Neural cell (in vitro differentiated cells): ENCODE measurements around the gene P2RY11.

Experiments
- POLR2AphosphoS5 ChIP-seq: IDR thresholded peaks from 2 replicates; pipeline ENCODE4 v1.6.1; 2012
- TF ChIP-seq, protein P1 (sequence below): fragments of 450-650 bp; IDR thresholded peaks from 2 replicates; pipeline ENCODE4 v1.5.1; 2014; ENCODE audit warnings: antibody characterized with exemption, mild to moderate bottlenecking, moderate library complexity; ENCODE audit not compliant: poor library complexity, severe bottlenecking

GRCh38 chr19:10141973-10142372 lies 30.5 kb downstream of the P2RY11 start:
- TF ChIP-seq, protein P1, sequence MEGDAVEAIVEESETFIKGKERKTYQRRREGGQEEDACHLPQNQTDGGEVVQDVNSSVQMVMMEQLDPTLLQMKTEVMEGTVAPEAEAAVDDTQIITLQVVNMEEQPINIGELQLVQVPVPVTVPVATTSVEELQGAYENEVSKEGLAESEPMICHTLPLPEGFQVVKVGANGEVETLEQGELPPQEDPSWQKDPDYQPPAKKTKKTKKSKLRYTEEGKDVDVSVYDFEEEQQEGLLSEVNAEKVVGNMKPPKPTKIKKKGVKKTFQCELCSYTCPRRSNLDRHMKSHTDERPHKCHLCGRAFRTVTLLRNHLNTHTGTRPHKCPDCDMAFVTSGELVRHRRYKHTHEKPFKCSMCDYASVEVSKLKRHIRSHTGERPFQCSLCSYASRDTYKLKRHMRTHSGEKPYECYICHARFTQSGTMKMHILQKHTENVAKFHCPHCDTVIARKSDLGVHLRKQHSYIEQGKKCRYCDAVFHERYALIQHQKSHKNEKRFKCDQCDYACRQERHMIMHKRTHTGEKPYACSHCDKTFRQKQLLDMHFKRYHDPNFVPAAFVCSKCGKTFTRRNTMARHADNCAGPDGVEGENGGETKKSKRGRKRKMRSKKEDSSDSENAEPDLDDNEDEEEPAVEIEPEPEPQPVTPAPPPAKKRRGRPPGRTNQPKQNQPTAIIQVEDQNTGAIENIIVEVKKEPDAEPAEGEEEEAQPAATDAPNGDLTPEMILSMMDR: no peak
- TF ChIP-seq POLR2AphosphoS5: no peak
